Measurements from ENCODE around the gene SLC16A2. TPM values are rescaled to one million over a fixed set of nuclear protein-coding genes. Genes with fewer than 3 reads are reported as not detected.

SLC16A2 gene
- total RNA-seq: 1 to 10 TPM; 1.2 to 1.5 TPM

DNA sequence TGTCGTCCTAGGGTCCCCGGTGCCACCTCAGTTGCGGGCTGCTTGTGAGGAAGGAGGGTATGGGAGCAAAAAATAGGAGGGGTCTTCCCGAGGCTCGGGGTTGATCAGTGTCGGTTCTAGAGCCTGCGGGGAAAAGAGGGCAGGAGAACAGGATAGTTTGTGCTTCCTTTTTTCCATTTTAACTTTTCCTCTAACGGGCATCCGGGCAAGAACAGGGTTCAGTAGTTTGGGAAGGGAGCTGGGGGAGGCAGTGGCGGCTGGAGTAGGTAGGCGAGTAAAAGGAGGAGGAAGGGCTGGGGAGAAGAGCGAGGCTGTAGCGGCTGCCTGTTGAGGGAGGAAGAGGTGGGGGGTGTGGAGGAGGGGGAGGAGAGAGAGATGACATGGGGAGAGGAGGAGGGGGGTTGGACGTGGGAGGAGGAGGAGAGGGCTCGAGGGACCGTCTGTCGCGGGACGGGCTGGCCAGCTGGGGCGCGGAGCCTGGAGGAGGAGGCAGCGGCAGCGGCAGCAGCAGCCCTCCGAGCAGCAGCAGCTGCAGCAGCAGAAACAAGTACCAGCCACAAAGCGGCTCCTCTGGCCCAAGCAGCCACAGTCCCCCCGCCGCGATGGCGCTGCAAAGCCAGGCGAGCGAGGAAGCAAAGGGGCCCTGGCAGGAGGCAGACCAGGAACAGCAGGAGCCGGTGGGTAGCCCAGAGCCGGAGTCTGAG is at the start of gene SLC16A2:
Gene SLC16A2, plus strand, starts transcription at position 458 of the 704 bp plus-strand sequence. Its CDS starts 145 bp downstream, at position 603.
- Mint-ChIP-seq H3K27me3 (peaks cover 19% of the 10 kb centered on the region), H3K9me3 (ENCODE audit: low read depth) (no peaks in the 10 kb centered on the region), H3K4me3 (peak within 1 kb of the TSS; percentile 70), H3K27ac (peak within 1 kb of the TSS; percentile 42), H3K36me3 (ENCODE audit: low read depth) (no peaks in the 10 kb centered on the region), H3K4me1 (peaks cover 3% of the 10 kb centered on the region)
- intact Hi-C loops (cut with DNase I, micrococcal nuclease): loop anchor here in 1 of 2 experiments (2.0 to 10.0 kb wide), 2 partner anchors 30 to 114 kb away; no protein-coding TSS in a partner anchor
- ChIA-PET CTCF (no interaction called here), POLR2A (no interaction called here)
- ATAC-seq (peak; percentile 66), DNase-seq (peak; percentile 56)

DNA sequence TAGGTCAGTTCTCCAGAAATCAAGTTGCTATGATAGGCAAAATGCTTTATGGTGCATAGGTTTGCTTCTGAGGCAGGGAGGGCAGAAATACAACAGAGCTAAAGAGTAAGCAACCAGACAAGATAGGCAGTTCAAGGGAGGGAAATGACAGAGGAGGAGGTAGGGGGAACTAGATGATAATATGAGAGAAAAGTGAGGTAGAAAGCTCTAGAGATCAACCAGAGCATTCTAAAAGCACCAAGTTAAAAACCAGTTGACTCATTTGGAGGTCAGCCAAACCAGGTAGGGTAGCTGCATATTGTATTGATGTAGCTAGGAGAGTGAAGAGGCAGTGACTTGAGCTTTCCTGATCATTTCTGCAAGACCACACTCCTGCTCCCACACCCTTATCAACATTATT is 49.0 kb upstream of the SLC16A2 start:
- Mint-ChIP-seq H3K36me3 (ENCODE audit: low read depth) (no peaks in the 10 kb centered on the region), H3K9me3 (ENCODE audit: low read depth) (no peaks in the 10 kb centered on the region), H3K4me3 (no peak overlapping the region), H3K27me3 (no peaks in the 10 kb centered on the region), H3K27ac (no peak overlapping the region), H3K4me1 (peaks cover 6% of the 10 kb centered on the region)
- ChIA-PET POLR2A (no interaction called here), CTCF (interaction anchor here (1.6 kb wide), 1 partner anchor 10 kb away, joined by 6 read pairs; no protein-coding TSS in a partner anchor)
- intact Hi-C loops (cut with DNase I, micrococcal nuclease): no loop called here
- ATAC-seq: no peak
- DNase-seq: no peak

DNA sequence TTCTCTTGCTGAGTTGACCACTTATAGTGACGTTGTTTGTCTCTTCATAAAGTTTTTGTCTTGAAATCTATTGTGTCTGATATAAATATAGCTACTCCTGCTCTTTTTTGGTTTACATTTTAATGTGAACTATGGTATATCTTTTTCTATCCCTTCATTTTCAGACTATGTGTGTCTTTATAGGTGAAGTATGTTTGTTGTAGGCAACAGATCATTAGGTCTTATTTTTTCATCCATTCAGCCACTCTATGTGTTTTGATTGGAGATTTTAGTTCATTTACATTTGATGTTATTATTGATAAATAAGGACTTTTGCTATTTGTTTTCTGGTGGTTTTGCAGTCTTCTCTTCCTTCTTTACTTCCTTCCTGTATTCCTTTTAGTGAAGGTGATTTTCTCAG is 44.0 kb upstream of the SLC16A2 start:
- no peaks in the 10 kb centered on the region for H3K36me3 Mint-ChIP-seq (ENCODE audit: low read depth)
- intact Hi-C loops (cut with DNase I, micrococcal nuclease): no loop called here
- ChIA-PET POLR2A (no interaction called here), CTCF (interaction anchor here (0.6 kb wide), 1 partner anchor 27 kb away, joined by 3 read pairs; no protein-coding TSS in a partner anchor)
- H3K4me3 Mint-ChIP-seq: no peak overlapping the region
- H3K4me1 Mint-ChIP-seq: no peaks in the 10 kb centered on the region
- no peaks in the 10 kb centered on the region for H3K9me3 Mint-ChIP-seq (ENCODE audit: low read depth)
- no peak for DNase-seq
- ATAC-seq: no peak
- H3K27me3 Mint-ChIP-seq: no peaks in the 10 kb centered on the region
- no peak overlapping the region for H3K27ac Mint-ChIP-seq

DNA sequence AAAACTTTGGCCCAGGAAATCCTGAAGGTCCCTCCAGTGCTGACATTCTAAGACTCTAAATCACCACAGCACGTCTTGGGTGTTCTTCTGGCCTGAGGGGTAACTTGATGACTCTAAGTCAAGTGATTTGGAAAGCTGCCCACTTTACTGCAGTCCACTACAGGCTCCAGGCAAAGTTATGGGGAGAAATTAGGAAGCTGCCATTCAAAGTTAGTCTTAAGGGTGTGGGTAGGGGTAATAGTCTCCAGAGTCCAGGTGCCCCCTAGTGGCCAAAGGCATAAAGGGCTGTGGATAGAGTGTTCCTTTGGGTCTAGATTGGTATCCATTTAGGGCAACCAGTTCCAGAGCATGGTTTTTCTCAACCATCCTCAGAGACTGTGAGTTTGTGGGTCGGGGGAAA is 38.7 kb upstream of the SLC16A2 start:
- Mint-ChIP-seq H3K4me1 (no peaks in the 10 kb centered on the region), H3K27me3 (peaks cover 2% of the 10 kb centered on the region), H3K9me3 (ENCODE audit: low read depth) (no peaks in the 10 kb centered on the region), H3K4me3 (no peak overlapping the region), H3K36me3 (ENCODE audit: low read depth) (no peaks in the 10 kb centered on the region), H3K27ac (no peak overlapping the region)
- ChIA-PET POLR2A (no interaction called here), CTCF (interaction anchor here (0.7 to 2.0 kb wide), 4 partner anchors 11 to 112 kb away, joined by 3 to 6 read pairs (median 3); no protein-coding TSS in a partner anchor)
- DNase-seq (peak; percentile 76), ATAC-seq (peak; percentile 80)
- intact Hi-C loops (cut with DNase I, micrococcal nuclease): loop anchor here (1.0 to 10.0 kb wide), 3 partner anchors 155 to 1222 kb away; no protein-coding TSS in a partner anchor

DNA sequence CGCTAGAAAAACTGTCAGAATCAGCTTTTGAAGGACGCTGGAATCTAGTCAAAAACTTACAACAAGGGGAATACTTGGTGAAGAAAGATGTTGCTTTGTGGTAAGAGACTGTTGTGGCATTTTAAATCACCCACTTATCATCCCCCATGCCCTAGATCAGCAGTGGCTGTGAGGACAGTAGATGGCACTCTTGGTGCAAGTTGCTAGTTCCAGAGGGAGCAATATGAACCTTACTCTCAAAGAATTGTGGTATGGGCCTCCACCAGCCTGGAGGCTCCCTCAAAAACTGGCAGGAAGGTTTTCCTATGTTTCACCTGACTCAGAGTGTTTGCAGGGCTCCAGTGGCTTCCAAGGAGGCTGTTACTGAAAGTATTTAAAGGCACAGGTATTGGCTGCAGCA is 37.7 kb upstream of the SLC16A2 start:
- DNase-seq (peak; percentile 38), ATAC-seq (peak; percentile 63)
- Mint-ChIP-seq H3K9me3 (ENCODE audit: low read depth) (no peaks in the 10 kb centered on the region), H3K27me3 (peaks cover 2% of the 10 kb centered on the region), H3K36me3 (ENCODE audit: low read depth) (no peaks in the 10 kb centered on the region), H3K27ac (no peak overlapping the region), H3K4me3 (no peak overlapping the region), H3K4me1 (no peaks in the 10 kb centered on the region)
- POLR2A ChIA-PET: no interaction called here
- intact Hi-C loops (cut with DNase I, micrococcal nuclease): loop anchor here (1.0 to 10.0 kb wide), 3 partner anchors 154 to 1221 kb away; no protein-coding TSS in a partner anchor
- CTCF ChIA-PET: interaction anchor here (0.6 to 1.5 kb wide), 6 partner anchors 64 to 249 kb away, joined by 3 to 4 read pairs (median 3); no protein-coding TSS in a partner anchor

DNA sequence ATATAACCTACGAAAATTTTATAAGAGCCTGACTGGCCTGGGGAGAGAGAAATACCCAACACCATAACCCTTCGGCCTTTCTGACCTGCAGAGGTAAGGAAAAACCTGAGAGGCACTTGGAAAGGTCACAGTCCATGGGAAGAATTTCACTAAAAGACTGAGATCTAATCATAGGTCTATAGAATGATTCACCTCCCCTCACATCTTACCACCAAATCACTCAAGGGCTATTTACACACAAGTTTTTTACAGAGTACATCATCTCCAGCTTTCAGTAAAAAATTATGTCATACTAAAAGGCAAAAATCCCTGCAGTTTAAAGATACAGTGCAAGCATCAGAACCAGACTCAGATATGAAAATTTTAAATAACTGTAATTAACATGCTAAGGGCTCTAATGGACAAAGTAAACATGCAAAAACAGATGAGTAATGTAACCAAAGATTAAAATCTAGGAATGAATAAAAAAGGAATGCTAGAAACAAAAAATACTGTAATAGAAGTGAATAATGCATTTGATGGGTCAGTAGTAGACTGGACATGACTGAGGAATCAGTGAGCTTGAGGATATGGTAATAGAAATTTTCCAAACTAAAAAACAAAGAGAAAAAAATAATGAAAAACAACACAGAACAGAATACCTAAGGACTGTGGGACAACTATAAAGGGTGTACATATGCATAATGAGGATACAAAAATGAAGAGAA is 32.1 kb upstream of the SLC16A2 start:
- Mint-ChIP-seq H3K27ac (no peak overlapping the region), H3K4me1 (no peaks in the 10 kb centered on the region), H3K4me3 (no peak overlapping the region), H3K36me3 (ENCODE audit: low read depth) (no peaks in the 10 kb centered on the region), H3K9me3 (ENCODE audit: low read depth) (no peaks in the 10 kb centered on the region), H3K27me3 (peaks cover 4% of the 10 kb centered on the region)
- no peak for ATAC-seq
- DNase-seq: no peak
- ChIA-PET POLR2A (no interaction called here), CTCF (no interaction called here)
- intact Hi-C loops (cut with DNase I, micrococcal nuclease): loop anchor here in 1 of 2 experiments (10.0 kb wide), 1 partner anchor 1216 kb away; no protein-coding TSS in a partner anchor

DNA sequence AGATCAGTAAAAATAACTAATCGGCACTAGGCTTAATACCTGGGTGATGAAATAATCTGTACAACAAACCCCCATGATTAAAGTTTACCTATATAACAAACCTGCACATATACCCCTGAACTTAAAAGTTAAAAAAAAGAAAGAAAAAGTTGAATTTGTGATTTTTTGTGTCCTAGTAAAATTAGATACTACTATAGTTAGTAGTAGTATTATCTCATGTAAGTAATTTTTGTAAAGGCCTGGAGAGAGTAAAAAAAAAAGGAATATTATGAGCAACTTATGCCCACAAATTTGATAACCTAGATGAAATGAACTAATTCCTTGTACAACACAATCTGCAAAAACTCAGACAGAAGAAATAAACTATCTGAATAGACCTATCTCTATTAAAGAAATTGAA is 25.7 kb upstream of the SLC16A2 start:
- no peak for DNase-seq
- no peak overlapping the region for H3K27ac Mint-ChIP-seq
- intact Hi-C loops (cut with DNase I, micrococcal nuclease): no loop called here
- ChIA-PET CTCF (no interaction called here), POLR2A (no interaction called here)
- no peak overlapping the region for H3K4me3 Mint-ChIP-seq
- H3K36me3 Mint-ChIP-seq (ENCODE audit: low read depth): no peaks in the 10 kb centered on the region
- H3K9me3 Mint-ChIP-seq (ENCODE audit: low read depth): no peaks in the 10 kb centered on the region
- no peaks in the 10 kb centered on the region for H3K4me1 Mint-ChIP-seq
- no peak for ATAC-seq
- H3K27me3 Mint-ChIP-seq: peaks cover 4% of the 10 kb centered on the region

DNA sequence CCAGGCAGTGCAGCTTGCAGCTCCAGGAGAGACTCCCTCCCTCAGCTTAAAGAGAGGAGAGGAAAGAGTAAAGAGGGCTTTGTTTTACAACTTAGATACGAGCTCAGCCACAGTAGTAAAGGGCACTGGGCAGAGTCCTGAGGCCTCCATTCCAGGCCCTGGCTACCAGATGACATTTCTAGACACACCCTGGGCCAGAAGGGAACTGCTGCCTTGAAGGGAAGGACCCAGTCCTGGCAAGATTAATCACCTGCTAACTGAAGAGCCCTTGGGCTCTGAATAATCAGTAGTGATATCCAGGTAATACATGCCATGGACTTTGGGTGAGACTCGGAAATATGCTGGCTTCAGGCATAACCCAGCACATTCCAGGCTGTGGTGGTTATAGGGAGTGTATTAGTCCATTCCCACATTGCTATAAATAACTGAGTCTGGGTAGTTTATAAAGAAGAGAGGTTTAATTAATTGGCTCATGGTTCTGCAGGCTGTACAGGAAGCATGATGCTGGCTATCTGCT is 15.3 kb upstream of the SLC16A2 start:
- Mint-ChIP-seq H3K4me3 (no peak overlapping the region), H3K4me1 (no peaks in the 10 kb centered on the region), H3K9me3 (ENCODE audit: low read depth) (no peaks in the 10 kb centered on the region), H3K36me3 (ENCODE audit: low read depth) (no peaks in the 10 kb centered on the region), H3K27ac (no peak overlapping the region), H3K27me3 (no peaks in the 10 kb centered on the region)
- DNase-seq (no peak), ATAC-seq (no peak)
- intact Hi-C loops (cut with DNase I, micrococcal nuclease): no loop called here
- CTCF ChIA-PET: no interaction called here
- POLR2A ChIA-PET: no interaction called here

DNA sequence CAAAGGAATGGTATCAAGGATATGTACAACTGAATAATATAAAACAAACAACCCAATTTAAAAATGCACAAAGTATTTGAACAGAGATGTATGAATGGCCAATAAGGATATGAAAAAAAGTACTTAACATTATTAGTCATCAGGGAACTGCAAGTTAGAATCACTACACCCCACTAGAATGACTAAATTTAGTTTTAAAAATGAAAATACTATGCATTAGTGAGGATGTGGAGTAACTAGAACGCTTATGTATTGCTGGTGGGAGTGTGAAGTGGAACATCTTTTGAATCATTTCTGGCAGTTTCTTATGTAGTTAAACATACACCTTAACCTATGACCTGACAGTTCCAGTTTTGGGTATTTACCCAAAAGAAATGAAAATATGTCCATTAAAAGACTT is 13.0 kb upstream of the SLC16A2 start:
- H3K4me1 Mint-ChIP-seq: no peaks in the 10 kb centered on the region
- ATAC-seq (no peak), DNase-seq (no peak)
- no peaks in the 10 kb centered on the region for H3K36me3 Mint-ChIP-seq (ENCODE audit: low read depth)
- H3K27ac Mint-ChIP-seq: no peak overlapping the region
- H3K4me3 Mint-ChIP-seq: no peak overlapping the region
- ChIA-PET CTCF (no interaction called here), POLR2A (no interaction called here)
- H3K27me3 Mint-ChIP-seq: no peaks in the 10 kb centered on the region
- H3K9me3 Mint-ChIP-seq (ENCODE audit: low read depth): no peaks in the 10 kb centered on the region
- intact Hi-C loops (cut with DNase I, micrococcal nuclease): no loop called here

DNA sequence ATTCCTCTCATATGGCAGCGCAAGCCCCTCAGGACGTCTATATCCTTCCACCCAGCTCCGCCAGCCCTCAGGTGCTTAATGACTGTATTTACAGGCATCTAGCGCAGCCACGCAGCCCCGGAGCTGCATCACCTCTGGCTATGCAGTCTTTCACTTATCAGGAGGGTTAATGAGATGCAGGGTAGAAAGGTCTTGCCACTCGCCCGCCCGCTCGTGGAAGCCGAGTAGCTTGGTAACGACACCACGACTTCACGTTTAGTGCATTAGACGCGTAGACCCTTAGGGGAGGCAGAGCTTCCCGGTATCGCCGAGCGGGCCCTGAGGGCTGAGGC is 1.5 kb upstream of the SLC16A2 start:
- intact Hi-C loops (cut with DNase I, micrococcal nuclease): loop anchor here in 1 of 2 experiments (2.0 to 10.0 kb wide), 2 partner anchors 31 to 115 kb away; no protein-coding TSS in a partner anchor
- Mint-ChIP-seq H3K4me1 (peaks cover 3% of the 10 kb centered on the region), H3K27me3 (peaks cover 19% of the 10 kb centered on the region), H3K27ac (no peak overlapping the region), H3K36me3 (ENCODE audit: low read depth) (no peaks in the 10 kb centered on the region), H3K9me3 (ENCODE audit: low read depth) (no peaks in the 10 kb centered on the region), H3K4me3 (peak overlapping the region; percentile 40)
- ChIA-PET POLR2A (no interaction called here), CTCF (interaction anchor here (0.6 kb wide), 1 partner anchor 30 kb away, joined by 3 read pairs; no protein-coding TSS in a partner anchor)
- no peak for DNase-seq
- ATAC-seq: no peak

DNA sequence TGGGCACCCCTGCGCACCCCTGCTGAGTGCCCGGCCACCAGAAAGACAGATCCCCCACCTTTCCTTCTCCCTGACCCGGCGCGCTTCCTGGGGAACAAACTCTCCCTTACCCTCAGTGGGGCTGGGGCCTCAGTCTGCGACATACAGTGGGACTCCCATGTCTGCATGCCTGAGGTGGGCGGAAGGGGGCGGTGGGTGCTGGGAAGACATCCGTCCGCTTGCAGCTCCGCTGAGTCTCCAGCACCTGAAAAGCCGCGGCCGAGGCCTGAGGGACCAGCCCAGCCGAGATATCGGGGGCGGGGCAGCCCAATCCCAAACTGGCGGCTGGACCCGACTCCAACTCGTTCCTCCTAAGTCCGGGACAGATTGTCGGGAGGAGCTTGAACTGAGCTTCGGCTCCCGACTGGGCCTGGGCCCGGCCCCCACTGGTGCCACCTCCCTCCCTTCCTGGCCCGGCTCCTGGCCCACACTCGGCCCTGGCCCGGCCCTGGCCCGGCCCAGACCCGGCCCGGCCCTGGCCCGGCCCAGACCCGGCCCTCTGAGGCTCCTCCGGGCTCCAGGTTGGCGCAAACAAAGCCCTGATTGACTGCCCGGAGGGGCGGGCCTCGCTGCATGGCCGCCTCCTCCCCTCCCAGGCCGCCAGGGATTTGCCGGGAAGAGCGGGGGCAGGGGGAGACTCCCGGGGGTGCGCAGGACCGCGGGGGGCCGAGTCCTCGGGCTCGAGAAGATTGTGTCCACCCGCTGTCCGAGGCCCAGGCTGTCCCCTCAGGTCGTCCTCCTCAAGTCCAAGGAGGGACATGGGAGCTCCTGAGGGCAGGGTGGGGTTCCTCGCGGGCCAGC is 877 bp upstream of the SLC16A2 start:
- ChIA-PET CTCF (interaction anchor here (0.6 kb wide), 1 partner anchor 29 kb away, joined by 3 read pairs; no protein-coding TSS in a partner anchor), POLR2A (no interaction called here)
- intact Hi-C loops (cut with DNase I, micrococcal nuclease): loop anchor here in 1 of 2 experiments (2.0 to 10.0 kb wide), 2 partner anchors 30 to 114 kb away; no protein-coding TSS in a partner anchor
- peak; percentile 17 for ATAC-seq
- Mint-ChIP-seq H3K36me3 (ENCODE audit: low read depth) (no peaks in the 10 kb centered on the region), H3K27ac (peak overlapping the region; percentile 42), H3K4me3 (peak overlapping the region; percentile 70), H3K4me1 (peaks cover 3% of the 10 kb centered on the region), H3K9me3 (ENCODE audit: low read depth) (no peaks in the 10 kb centered on the region), H3K27me3 (peaks cover 19% of the 10 kb centered on the region)
- peak; percentile 33 for DNase-seq
